Measurements from ENCODE around the gene RNF157.

- TF ChIP-seq CTCF (conservative IDR thresholded peaks at IDR 0.05) = no peak
- no peak for TF ChIP-seq ZFX (IDR thresholded peaks at IDR 0.05)
Measured at GRCh38 chr17:76200354-76200753, 39.9 kb downstream of the RNF157 start.
